Measurements from ENCODE around the gene BNC1.

BNC1 gene, protein sequence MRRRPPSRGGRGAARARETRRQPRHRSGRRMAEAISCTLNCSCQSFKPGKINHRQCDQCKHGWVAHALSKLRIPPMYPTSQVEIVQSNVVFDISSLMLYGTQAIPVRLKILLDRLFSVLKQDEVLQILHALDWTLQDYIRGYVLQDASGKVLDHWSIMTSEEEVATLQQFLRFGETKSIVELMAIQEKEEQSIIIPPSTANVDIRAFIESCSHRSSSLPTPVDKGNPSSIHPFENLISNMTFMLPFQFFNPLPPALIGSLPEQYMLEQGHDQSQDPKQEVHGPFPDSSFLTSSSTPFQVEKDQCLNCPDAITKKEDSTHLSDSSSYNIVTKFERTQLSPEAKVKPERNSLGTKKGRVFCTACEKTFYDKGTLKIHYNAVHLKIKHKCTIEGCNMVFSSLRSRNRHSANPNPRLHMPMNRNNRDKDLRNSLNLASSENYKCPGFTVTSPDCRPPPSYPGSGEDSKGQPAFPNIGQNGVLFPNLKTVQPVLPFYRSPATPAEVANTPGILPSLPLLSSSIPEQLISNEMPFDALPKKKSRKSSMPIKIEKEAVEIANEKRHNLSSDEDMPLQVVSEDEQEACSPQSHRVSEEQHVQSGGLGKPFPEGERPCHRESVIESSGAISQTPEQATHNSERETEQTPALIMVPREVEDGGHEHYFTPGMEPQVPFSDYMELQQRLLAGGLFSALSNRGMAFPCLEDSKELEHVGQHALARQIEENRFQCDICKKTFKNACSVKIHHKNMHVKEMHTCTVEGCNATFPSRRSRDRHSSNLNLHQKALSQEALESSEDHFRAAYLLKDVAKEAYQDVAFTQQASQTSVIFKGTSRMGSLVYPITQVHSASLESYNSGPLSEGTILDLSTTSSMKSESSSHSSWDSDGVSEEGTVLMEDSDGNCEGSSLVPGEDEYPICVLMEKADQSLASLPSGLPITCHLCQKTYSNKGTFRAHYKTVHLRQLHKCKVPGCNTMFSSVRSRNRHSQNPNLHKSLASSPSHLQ

DNA sequence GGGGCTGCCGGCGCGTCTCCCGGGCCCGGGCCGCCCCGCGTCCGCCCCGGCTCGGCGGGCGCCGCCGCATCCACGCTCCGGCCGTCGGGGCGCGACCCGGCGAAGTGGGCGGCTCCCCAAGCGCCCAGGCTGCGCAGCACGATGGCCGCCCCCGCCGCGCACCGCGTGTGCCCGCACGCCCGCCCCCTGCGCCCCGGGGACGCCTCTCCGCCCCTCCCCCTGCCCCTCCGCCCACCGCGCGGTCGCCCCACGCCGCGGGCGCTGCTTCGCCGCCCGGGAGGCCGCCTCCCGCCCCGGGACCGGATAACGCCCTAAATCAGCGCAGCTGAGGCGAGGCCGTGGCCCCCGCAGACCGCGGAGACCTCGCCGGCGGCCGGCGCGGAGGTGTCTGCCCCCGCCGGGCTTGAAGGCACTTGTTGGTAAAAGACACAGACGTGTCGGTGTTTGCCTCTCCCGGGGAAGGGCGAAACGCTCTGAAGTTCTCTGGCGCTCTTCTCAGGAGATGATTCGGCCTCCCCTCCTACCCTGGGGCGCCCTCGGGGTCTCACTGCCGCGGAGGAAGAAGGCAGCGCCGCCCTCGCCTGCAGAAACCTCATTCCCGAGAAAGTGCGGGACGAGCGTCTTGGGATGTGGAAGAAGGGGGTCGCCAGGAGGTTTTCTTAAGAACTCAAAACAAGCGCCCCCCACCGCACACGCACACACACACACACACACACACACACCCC is at the start of gene BNC1:
TSS of gene BNC1 (minus strand) at position 106 of the 725 bp plus-strand sequence. CDS start at position 70, 36 bp downstream.
- H3K4me3 ChIP-seq (ENCODE audit: low read depth, low read length), result peak within 1 kb of the TSS; percentile 67
- DNase-seq (ENCODE audit: low read depth), result no peak

DNA sequence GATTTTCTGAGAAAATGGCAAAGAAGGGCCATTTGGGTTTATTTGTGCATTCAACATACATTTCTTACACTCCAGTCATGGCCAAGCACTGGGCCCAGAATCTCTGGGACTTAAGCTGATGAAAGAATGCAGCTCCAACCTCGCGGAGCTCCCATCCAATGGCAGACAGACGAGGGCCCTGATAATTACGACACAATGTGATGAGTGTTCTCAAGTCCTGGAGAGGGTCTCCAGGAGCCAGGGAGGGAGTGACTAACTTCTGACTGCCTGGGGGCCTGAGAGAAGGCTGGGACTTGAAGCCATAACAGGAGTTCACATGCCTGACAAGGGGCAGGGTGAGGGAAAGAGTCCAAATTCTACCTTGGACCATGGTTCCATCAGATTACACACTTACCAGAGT is 42.6 kb upstream of the BNC1 start:
- no peak overlapping the region for H3K4me3 ChIP-seq (ENCODE audit: low read depth, low read length)
- DNase-seq (ENCODE audit: low read depth), result no peak

GRCh38 chr15:83324799-83325198 is 40.3 kb upstream of the BNC1 start:
- DNase-seq (ENCODE audit: low read depth), result no peak
- no peak overlapping the region for H3K4me3 ChIP-seq (ENCODE audit: low read depth, low read length)

GRCh38 chr15:83323296-83323711 is 38.8 kb upstream of the BNC1 start:
- DNase-seq (ENCODE audit: low read depth), result peak; percentile 95
- H3K4me3 ChIP-seq (ENCODE audit: low read depth, low read length), result no peak overlapping the region

DNA sequence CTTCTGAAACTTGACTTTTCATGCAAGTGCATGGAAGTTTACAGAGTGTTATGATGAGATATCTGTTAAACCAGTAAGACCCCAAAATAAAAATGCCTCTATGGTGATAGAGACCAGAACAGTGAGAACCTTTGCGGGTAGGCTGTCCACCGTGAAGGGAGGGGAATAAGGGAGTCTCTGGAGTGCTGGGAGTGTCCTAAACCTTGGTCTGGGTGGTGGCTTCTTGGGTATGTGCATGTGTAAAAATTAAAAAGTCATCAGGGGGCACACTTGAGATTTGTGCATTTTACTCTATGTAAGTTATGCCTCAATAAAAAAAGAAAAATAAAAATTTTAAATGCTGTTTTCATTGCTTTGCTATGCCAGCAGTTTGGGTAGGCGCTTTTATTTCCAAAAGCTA is 38.2 kb upstream of the BNC1 start:
- DNase-seq (ENCODE audit: low read depth), result no peak
- H3K4me3 ChIP-seq (ENCODE audit: low read depth, low read length), result no peak overlapping the region

- no peak for DNase-seq (ENCODE audit: low read depth)
- no peak overlapping the region for H3K4me3 ChIP-seq (ENCODE audit: low read depth, low read length)
Measured at GRCh38 chr15:83322061-83322460, 37.6 kb upstream of the BNC1 start.

DNA sequence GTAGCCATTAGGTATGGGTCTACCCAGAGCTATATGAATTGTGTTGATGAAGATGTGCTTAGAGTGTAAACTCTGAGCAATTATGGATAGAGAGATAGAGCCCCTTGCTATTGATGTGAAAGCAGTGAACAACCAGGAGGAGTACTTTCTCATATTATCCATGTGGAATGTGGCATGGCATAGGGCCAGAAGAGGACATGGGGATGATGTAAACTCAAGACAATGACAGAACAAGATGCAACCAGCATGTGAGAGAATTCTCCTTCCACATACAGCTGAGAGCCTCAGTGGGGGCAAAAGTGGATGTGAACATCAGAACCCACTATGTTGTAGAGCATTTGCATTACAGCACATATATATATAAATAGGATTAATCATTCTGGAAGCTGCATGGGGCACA is 36.4 kb upstream of the BNC1 start:
- DNase-seq (ENCODE audit: low read depth), result no peak

GRCh38 chr15:83320404-83320803 is 35.9 kb upstream of the BNC1 start:
- no peak overlapping the region for H3K4me3 ChIP-seq (ENCODE audit: low read depth, low read length)
- DNase-seq (ENCODE audit: low read depth), result no peak

More for the DNA sequence above, 36.4 kb upstream of the BNC1 start:
- H3K4me3 ChIP-seq (ENCODE audit: low read depth, low read length), result no peak overlapping the region

- no peak overlapping the region for H3K4me3 ChIP-seq (ENCODE audit: low read depth, low read length)
- no peak for DNase-seq (ENCODE audit: low read depth)
Measured at GRCh38 chr15:83319771-83320170, 35.3 kb upstream of the BNC1 start.

GRCh38 chr15:83318861-83319415 is 34.5 kb upstream of the BNC1 start:
- no peak for DNase-seq (ENCODE audit: low read depth)
- no peak overlapping the region for H3K4me3 ChIP-seq (ENCODE audit: low read depth, low read length)

DNA sequence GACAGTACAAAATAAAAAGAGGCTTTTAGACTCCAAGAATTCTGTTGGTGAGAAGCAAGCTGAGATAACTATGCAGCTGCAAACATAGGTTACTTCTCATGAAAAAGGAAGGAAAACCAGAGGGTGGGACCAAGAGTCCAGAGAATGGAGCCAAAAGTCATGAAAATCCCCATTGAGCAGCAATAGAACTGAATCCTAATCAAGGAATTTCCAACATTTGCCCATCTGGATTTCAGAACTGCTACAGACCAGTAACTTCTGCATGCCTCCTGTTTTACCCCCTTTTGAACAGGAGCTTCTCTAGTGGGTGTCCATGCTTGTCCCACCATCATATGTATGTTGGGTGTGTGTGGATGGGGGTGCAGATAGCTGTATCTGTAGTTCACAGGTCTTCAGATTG is 33.6 kb upstream of the BNC1 start:
- no peak for DNase-seq (ENCODE audit: low read depth)
- H3K4me3 ChIP-seq (ENCODE audit: low read depth, low read length), result no peak overlapping the region

DNA sequence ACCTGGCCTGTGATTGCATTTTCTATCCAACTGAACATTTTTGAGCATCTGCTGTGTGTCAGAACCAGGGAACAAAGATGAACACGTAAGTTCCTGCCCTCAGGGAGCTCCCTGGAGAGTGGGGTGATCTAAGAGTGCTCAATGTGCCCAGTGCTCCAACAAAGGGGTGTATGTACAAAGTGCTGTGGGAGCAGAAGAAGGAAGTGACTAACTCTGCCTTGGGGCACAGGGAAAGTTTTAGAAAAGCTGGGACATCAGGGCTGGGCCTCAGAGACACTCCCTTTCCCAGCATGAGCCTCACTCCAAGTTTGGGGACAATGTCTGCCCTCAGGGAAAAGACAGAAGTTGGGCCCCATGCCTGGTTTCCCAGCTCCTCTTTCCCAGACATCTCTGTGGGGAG is 27.6 kb upstream of the BNC1 start:
- H3K4me3 ChIP-seq (ENCODE audit: low read depth, low read length), result no peak overlapping the region
- DNase-seq (ENCODE audit: low read depth), result no peak

GRCh38 chr15:83310521-83311456 is 26.3 kb upstream of the BNC1 start:
- DNase-seq (ENCODE audit: low read depth), result no peak
- H3K4me3 ChIP-seq (ENCODE audit: low read depth, low read length), result no peak overlapping the region

- no peak overlapping the region for H3K4me3 ChIP-seq (ENCODE audit: low read depth, low read length)
- DNase-seq (ENCODE audit: low read depth), result no peak
Measured at GRCh38 chr15:83308671-83309070, 24.2 kb upstream of the BNC1 start.

- H3K4me3 ChIP-seq (ENCODE audit: low read depth, low read length), result no peak overlapping the region
- DNase-seq (ENCODE audit: low read depth), result no peak
Measured at GRCh38 chr15:83306561-83306960, 22.1 kb upstream of the BNC1 start.

DNA sequence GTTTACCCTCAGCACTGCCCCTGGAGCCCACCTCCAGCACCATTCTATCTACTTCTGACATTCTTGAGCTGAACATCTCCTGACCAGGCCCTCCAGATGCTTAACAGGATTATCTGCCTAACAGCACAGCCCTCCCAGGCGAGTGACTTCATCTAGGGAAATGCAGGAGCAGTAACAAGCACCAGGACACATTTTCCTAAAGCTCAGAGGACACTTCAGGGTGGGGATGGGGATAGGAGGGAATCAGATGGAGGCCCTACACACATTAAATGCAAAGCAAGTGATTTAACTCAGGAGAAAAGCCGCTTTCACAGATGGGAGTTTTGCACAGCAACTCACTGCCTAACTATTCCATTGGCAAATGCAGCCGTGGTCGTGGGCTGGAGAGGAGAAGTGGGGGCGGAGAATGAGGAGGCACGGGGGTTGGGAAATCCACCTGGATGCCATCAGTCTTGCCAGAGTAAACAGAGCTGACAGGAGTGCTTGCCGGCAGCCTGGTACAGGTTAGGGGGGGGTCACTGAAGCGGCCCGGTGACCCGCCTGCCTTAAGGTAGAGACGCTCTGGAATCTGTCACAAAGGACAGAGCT is 21.3 kb upstream of the BNC1 start:
- H3K4me3 ChIP-seq (ENCODE audit: low read depth, low read length), result no peak overlapping the region
- DNase-seq (ENCODE audit: low read depth), result no peak

GRCh38 chr15:83304861-83305703 is 20.6 kb upstream of the BNC1 start:
- no peak overlapping the region for H3K4me3 ChIP-seq (ENCODE audit: low read depth, low read length)
- DNase-seq (ENCODE audit: low read depth), result no peak
